Measurements from ENCODE around the gene RFTN1. TPM values are rescaled to one million over a fixed set of nuclear protein-coding genes. Genes with fewer than 3 reads are reported as not detected.

The RFTN1 gene
- polyA plus RNA-seq, 2 of the 4 experiments (the other 2 are of a cell fraction), result 1.8 to 3.7 TPM

GRCh38 chr3:16502347-16502908, 11.1 kb downstream of the RFTN1 start:
- TF ChIP-seq JUNB (IDR thresholded peaks at IDR 0.05), result no peak
- TF ChIP-seq POLR2AphosphoS2 (conservative IDR thresholded peaks at IDR 0.05; ENCODE audit: low read length), result no peak
- no peak for TF ChIP-seq FOSB (CRISPR knock-in tag; IDR thresholded peaks at IDR 0.05)
- TF ChIP-seq CTCF (IDR thresholded peaks at IDR 0.05), result no peak
- TF ChIP-seq HOXB5 (CRISPR knock-in tag; IDR thresholded peaks at IDR 0.05), result no peak
- no peak for TF ChIP-seq MAX (IDR thresholded peaks at IDR 0.05)
- no peak for TF ChIP-seq EHMT2 (IDR thresholded peaks at IDR 0.05; ENCODE audit: low read depth)
- no peak for TF ChIP-seq REST (IDR thresholded peaks at IDR 0.05)
- ChIA-PET POLR2A (no interaction called here), CTCF (no interaction called here)
- no peak for FAIRE-seq
- 50% methylated on average over 7 of the region's 7 CpGs for WGBS (ENCODE audit: missing lambda C conversion rate)
- Histone ChIP-seq H3K27ac (no peak overlapping the region), H3K9me3 (no peaks in the 10 kb centered on the region), H3K4me2 (no peak overlapping the region), H3K4me1 (no peaks in the 10 kb centered on the region), H3K4me3 (no peak overlapping the region)
- ATAC-seq, result no peak
- no peak for DNase-seq (ENCODE audit: low read depth in 1 of 2, low spot score in 1 of 2)

- no peak overlapping the region for H3K4me3 ChIP-seq
- FAIRE-seq (no peak), DNase-seq (ENCODE audit: low read depth in 1 of 2, low spot score in 1 of 2) (no peak), ATAC-seq (no peak)
- no peaks in the 10 kb centered on the region for H3K4me1 ChIP-seq
- WGBS (ENCODE audit: missing lambda C conversion rate), result 43% methylated on average over 4 of the region's 4 CpGs
- TF ChIP-seq CHD2 (IDR thresholded peaks at IDR 0.05; ENCODE audit: low read length, partially characterized antibody) (no peak), GATA3 (IDR thresholded peaks at IDR 0.05; ENCODE audit: borderline replicate concordance) (no peak)
- H3K27ac ChIP-seq, result no peak overlapping the region
- H3K4me2 ChIP-seq, result no peak overlapping the region
- POLR2A ChIA-PET, result no interaction called here
- H3K9me3 ChIP-seq, result no peaks in the 10 kb centered on the region
- CTCF ChIA-PET, result no interaction called here
Observed at GRCh38 chr3:16501376-16501775, 12.1 kb downstream of the RFTN1 start.

GRCh38 chr3:16500911-16501310, 12.6 kb downstream of the RFTN1 start:
- Histone ChIP-seq H3K4me2 (no peak overlapping the region), H3K27ac (no peak overlapping the region), H3K9me3 (no peaks in the 10 kb centered on the region), H3K4me3 (no peak overlapping the region), H3K4me1 (no peaks in the 10 kb centered on the region)
- POLR2A ChIA-PET, result no interaction called here
- DNase-seq (ENCODE audit: low read depth in 1 of 2, low spot score in 1 of 2) (no peak), ATAC-seq (no peak), FAIRE-seq (no peak)
- WGBS (ENCODE audit: missing lambda C conversion rate), result 77% methylated on average over 12 of the region's 12 CpGs
- TF ChIP-seq BHLHE40 (IDR thresholded peaks at IDR 0.05; ENCODE audit: low read depth, low read length), result no peak
- no peak for TF ChIP-seq MYC (IDR thresholded peaks at IDR 0.05; ENCODE audit: borderline replicate concordance, low read length)
- TF ChIP-seq CHD2 (IDR thresholded peaks at IDR 0.05; ENCODE audit: low read length, partially characterized antibody), result no peak
- TF ChIP-seq RAD21 (conservative IDR thresholded peaks at IDR 0.05 in 1 of 2, IDR thresholded peaks at IDR 0.05 in 1 of 2), result no peak
- TF ChIP-seq KDM1A (IDR thresholded peaks at IDR 0.05; ENCODE audit: low read depth), result no peak
- TF ChIP-seq CHD4 (IDR thresholded peaks at IDR 0.05; ENCODE audit: borderline replicate concordance), result no peak
- TF ChIP-seq POLR2AphosphoS2 (conservative IDR thresholded peaks at IDR 0.05; ENCODE audit: low read length), result no peak
- no peak for TF ChIP-seq ZFP36 (IDR thresholded peaks at IDR 0.05; ENCODE audit: borderline replicate concordance, partially characterized antibody)
- no peak for TF ChIP-seq ZSCAN20 (CRISPR knock-in tag; IDR thresholded peaks at IDR 0.05)
- no peak for TF ChIP-seq FOSL2 (IDR thresholded peaks at IDR 0.05)
- no peak for TF ChIP-seq FOSL2 (CRISPR knock-in tag; IDR thresholded peaks at IDR 0.05)
- no peak for TF ChIP-seq CBX8 (IDR thresholded peaks at IDR 0.05)
- CTCF ChIA-PET, result no interaction called here
